Thoracic aorta (tissue), 2 donors: ENCODE data around the gene MTMR12. TPM values are rescaled to one million over a fixed set of nuclear protein-coding genes. Genes with fewer than 3 reads are reported as not detected.

ENCODE experiments used
- ATAC-seq: fragments of 150-250 bp; one replicate; pipeline ENCODE4 v1.8.0; 2017; ENCODE audit warnings: low read depth; ENCODE audit not compliant: insufficient number of reproducible peaks, low FRiP score
- DNase-seq: peaks from one replicate; pipeline ENCODE4 v3.0.0-alpha.2; 2020; ENCODE audit warnings: low spot score
- H3K27ac ChIP-seq, 2 donors: fragments of 200-600 bp; sonication (generic); 1 replicate in 1 of 2; 2 replicates in 1 of 2; pipeline ENCODE4 v1.5.1; 2016; ENCODE audit warnings: mild to moderate bottlenecking in 2 of 2, moderate library complexity in 2 of 2
- H3K27me3 ChIP-seq: fragments of 200-600 bp; sonication (generic); replicated peaks from 2 replicates; pipeline ENCODE4 v1.6.0; 2016; ENCODE audit warnings: mild to moderate bottlenecking; ENCODE audit not compliant: insufficient read depth
- H3K36me3 ChIP-seq: fragments of 200-600 bp; sonication (generic); one replicate; pipeline ENCODE4 v1.5.1; 2016
- H3K4me1 ChIP-seq, 2 donors: fragments of 200-600 bp; sonication (generic); 1 replicate in 1 of 2; 2 replicates in 1 of 2; pipeline versions ENCODE4 v1.5.1 to v1.6.0; 2016; ENCODE audit warnings: low read depth in 2 of 2, mild to moderate bottlenecking in 1 of 2; ENCODE audit not compliant: control insufficient read depth in 1 of 2
- H3K4me3 ChIP-seq: fragments of 200-600 bp; sonication (generic); 2 replicates; pipeline ENCODE4 v1.5.1; 2016; ENCODE audit warnings: mild to moderate bottlenecking
- H3K9me3 ChIP-seq: fragments of 200-600 bp; sonication (generic); 2 replicates; pipeline ENCODE4 v1.5.1; 2016
- total RNA-seq, 2 donors: library from RNA; depleted of rRNA; stranded (reverse); fragments of >200 nt; gene quantifications; one replicate each; pipeline versions ENCODE4 v1.1.0 to v1.2.3, GENCODE V29; 2016
- TF ChIP-seq, protein P1 (sequence below): fragments of 200-600 bp; sonication (generic); IDR thresholded peaks from one replicate; pipeline ENCODE4 v1.5.1; 2019; ENCODE audit warnings: antibody characterized with exemption

The MTMR12 gene
- total RNA-seq, 2 donors from 2014 or later = 23.6 to 45.0 TPM

- DNase-seq (no peak), ATAC-seq (peak; percentile 32)
- peak overlapping the region; percentile 91 to 98 for H3K27ac ChIP-seq
- H3K36me3 ChIP-seq = no peaks in the 10 kb centered on the region
- no peaks in the 10 kb centered on the region for H3K27me3 ChIP-seq
- TF ChIP-seq, protein P1, sequence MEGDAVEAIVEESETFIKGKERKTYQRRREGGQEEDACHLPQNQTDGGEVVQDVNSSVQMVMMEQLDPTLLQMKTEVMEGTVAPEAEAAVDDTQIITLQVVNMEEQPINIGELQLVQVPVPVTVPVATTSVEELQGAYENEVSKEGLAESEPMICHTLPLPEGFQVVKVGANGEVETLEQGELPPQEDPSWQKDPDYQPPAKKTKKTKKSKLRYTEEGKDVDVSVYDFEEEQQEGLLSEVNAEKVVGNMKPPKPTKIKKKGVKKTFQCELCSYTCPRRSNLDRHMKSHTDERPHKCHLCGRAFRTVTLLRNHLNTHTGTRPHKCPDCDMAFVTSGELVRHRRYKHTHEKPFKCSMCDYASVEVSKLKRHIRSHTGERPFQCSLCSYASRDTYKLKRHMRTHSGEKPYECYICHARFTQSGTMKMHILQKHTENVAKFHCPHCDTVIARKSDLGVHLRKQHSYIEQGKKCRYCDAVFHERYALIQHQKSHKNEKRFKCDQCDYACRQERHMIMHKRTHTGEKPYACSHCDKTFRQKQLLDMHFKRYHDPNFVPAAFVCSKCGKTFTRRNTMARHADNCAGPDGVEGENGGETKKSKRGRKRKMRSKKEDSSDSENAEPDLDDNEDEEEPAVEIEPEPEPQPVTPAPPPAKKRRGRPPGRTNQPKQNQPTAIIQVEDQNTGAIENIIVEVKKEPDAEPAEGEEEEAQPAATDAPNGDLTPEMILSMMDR = no peak
- no peaks in the 10 kb centered on the region for H3K9me3 ChIP-seq
- H3K4me1 ChIP-seq = peaks cover 16 to 29% of the 10 kb centered on the region in 2 donors
- H3K4me3 ChIP-seq = peak overlapping the region; percentile 90
These were observed 543 bp downstream of the MTMR12 start for GRCh38 chr5:32312197-32312594.

DNA sequence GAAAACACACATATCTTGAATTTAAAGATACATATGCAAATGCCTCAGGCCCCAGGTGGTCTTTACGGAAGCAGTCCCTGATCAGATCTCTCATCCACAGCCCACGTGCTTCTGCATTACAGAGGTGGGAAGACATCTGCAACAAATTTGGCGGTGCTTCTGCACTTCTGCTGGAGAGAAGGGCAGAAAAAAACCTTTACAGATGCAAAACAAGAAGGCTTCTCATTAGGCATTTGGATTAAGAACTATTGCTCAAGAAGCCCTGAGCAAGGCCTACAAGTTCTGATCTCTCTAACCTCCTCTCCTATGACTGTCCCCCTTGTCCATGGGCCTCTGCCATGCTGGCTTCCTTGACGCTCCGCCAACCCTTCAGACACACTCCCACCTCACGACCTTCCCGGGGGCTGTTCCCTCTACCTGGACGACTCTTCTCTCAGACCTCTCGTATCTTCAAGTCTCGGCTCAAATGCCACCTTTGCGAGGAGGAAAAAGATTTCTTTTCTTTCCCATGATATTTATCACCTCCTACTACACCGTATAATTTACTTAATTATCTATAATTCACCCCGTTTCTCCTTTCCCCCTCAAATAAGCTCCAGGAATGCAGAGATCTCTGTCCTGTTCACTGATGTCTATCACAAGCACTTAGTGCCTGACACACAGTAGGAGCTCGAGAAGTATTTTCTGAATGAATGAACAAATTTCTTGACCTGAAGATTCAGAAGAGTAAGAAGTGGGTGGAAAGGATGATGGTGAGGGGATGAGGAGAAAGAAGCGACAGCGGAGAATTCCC, 1.1 kb downstream of the MTMR12 start:
- DNase-seq (no peak), ATAC-seq (no peak)
- H3K27ac ChIP-seq = peak overlapping the region; percentile 91 to 98
- H3K36me3 ChIP-seq = no peaks in the 10 kb centered on the region
- peaks cover 16 to 29% of the 10 kb centered on the region in 2 donors for H3K4me1 ChIP-seq
- H3K27me3 ChIP-seq = no peaks in the 10 kb centered on the region
- H3K9me3 ChIP-seq = no peaks in the 10 kb centered on the region
- peak overlapping the region; percentile 90 for H3K4me3 ChIP-seq
- TF ChIP-seq, protein P1 = no peak

DNA sequence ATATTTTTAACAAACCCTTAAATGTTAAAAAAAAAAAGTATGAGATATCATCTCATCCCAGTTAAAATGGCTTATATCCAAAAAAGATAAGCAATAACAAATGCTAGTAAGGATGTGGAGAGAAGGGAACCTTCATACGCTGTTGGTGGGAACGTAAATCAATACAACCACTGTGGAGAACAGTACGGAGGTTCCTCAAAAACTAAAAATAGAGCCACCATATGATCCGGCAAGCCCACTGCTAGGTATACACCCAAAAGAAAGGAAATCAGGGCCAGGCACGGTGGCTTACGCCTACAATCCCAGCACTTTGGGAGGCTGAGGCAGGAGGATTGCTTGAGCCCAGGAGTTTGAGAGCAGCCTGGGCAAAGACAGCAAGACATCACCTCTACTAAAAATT, 3.0 kb downstream of the MTMR12 start:
- H3K27me3 ChIP-seq = no peaks in the 10 kb centered on the region
- ATAC-seq (no peak), DNase-seq (no peak)
- H3K9me3 ChIP-seq = no peaks in the 10 kb centered on the region
- no peaks in the 10 kb centered on the region for H3K36me3 ChIP-seq
- H3K4me3 ChIP-seq = no peak overlapping the region
- TF ChIP-seq, protein P1 = no peak
- H3K4me1 ChIP-seq = peaks cover 16 to 33% of the 10 kb centered on the region in 2 donors
- no peak overlapping the region for H3K27ac ChIP-seq

- no peak overlapping the region for H3K27ac ChIP-seq
- H3K9me3 ChIP-seq = no peaks in the 10 kb centered on the region
- no peak for ATAC-seq
- DNase-seq = no peak
- no peaks in the 10 kb centered on the region for H3K27me3 ChIP-seq
- TF ChIP-seq, protein P1 = no peak
- no peaks in the 10 kb centered on the region for H3K36me3 ChIP-seq
- H3K4me3 ChIP-seq = no peak overlapping the region
- H3K4me1 ChIP-seq = peaks cover 16 to 33% of the 10 kb centered on the region in 2 donors
These were observed 3.8 kb downstream of the MTMR12 start for GRCh38 chr5:32308946-32309345.

- Histone ChIP-seq H3K4me3 (no peak overlapping the region), H3K36me3 (no peaks in the 10 kb centered on the region), H3K27me3 (no peaks in the 10 kb centered on the region), H3K27ac (no peak overlapping the region), H3K9me3 (no peaks in the 10 kb centered on the region), H3K4me1 (peaks cover 16 to 33% of the 10 kb centered on the region in 2 donors)
- DNase-seq = no peak
- no peak for ATAC-seq
- TF ChIP-seq, protein P1 = no peak
These were observed 5.0 kb downstream of the MTMR12 start for GRCh38 chr5:32307769-32308194.
